ENCODE results near the gene C1orf21. TPM values are rescaled to one million over a fixed set of nuclear protein-coding genes. Genes with fewer than 3 reads are reported as not detected.

Gene C1orf21
- total RNA-seq, 1 experiment from 2014 or later = 0.15 TPM

DNA sequence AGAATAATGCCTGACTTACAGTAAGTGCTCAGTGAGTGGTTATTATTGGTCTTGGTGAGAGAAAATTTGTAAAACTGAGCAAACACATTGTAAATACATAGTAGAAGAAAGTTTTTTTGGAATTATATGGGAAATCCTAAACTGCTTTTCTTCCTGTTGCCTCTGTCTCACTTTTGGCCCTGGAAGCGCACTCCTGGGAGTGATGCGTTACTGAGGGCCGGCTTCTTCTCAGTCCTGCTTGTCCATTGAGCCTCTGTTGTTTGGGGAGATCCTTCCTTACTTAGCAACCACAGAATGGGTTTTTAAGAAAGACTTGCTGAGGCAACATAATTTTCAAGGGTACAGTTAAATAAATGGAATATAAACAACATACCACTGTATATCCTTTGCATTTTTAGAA is 201.9 kb downstream of the C1orf21 start:
- POLR2A ChIA-PET = no interaction called here
- no peaks in the 10 kb centered on the region for H3K27me3 ChIP-seq (ENCODE audit: control insufficient read depth, insufficient read depth, low read length)
- no peak overlapping the region for H3K27ac ChIP-seq (ENCODE audit: low read length)

DNA sequence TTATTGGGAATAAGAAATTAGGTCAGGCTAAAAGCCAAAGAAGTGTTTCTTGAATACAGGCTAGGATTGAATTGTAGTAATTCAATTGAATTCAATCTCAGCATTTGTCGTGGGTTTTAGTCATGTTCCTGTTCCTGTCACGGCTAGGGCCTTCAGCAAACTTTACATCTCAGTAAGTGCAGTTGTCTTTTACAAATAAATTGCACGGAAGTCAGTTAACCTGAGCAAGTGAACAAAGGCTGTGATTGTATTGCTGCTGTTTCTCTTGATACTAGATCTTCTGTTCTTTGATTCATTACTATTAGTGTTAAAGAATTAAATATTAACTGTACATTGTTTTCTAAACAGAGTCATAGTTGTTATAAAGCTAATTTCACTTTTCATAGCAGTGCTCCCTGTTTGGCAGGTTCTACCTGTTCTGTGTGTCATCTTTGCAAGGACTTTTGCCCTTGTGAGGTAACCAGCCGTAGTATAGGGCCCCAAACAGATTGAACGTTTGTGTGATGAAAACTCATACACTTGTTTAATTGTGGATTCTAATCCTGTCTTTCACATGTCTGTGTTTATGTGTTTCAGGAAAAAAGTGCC is 203.4 kb downstream of the C1orf21 start:
- no peak for TF ChIP-seq SIN3A (IDR thresholded peaks at IDR 0.05; ENCODE audit: borderline replicate concordance, insufficient read depth, low read depth, low read length)
- H3K4me3 ChIP-seq (ENCODE audit: low read depth in 2 of 2, low read length in 2 of 2) = no peak overlapping the region
- no TSS peak for BruUV-seq (replicated peaks)
- ATAC-seq (no peak), DNase-seq (ENCODE audit: low read depth, low spot score) (no peak)
- H3K9me3 ChIP-seq (ENCODE audit: control insufficient read depth, insufficient read depth, low read depth, low read length) = no peaks in the 10 kb centered on the region
- intact Hi-C loops (cut with micrococcal nuclease; ENCODE audit: unreplicated experiment) (no loop called here), in situ Hi-C loops (cut with HindIII; ENCODE audit: low pct_unique_long_range_greater_than_20kb, low sequenced_read_pairs) (no loop called here)
- ChIA-PET POLR2A (no interaction called here), CTCF (interaction anchor here (0.5 kb wide), 1 partner anchor 208 kb away, joined by 3 read pairs; no protein-coding TSS in a partner anchor)
- H3K36me3 ChIP-seq (ENCODE audit: control insufficient read depth, insufficient read depth, low read length) = no peaks in the 10 kb centered on the region
- H3K27me3 ChIP-seq (ENCODE audit: control insufficient read depth, insufficient read depth, low read length) = no peaks in the 10 kb centered on the region
- no peaks in the 10 kb centered on the region for H3K4me1 ChIP-seq (ENCODE audit: control insufficient read depth, insufficient read depth, low read length)
- no peak overlapping the region for H3K27ac ChIP-seq (ENCODE audit: low read length)

More for the DNA sequence above, 201.9 kb downstream of the C1orf21 start:
- TF ChIP-seq SIN3A (IDR thresholded peaks at IDR 0.05; ENCODE audit: borderline replicate concordance, insufficient read depth, low read depth, low read length) (no peak), TCF7L2 (IDR thresholded peaks at IDR 0.05; ENCODE audit: low read depth, low read length) (no peak), CTCF (IDR thresholded peaks at IDR 0.05) (no peak), POLR2AphosphoS5 (IDR thresholded peaks at IDR 0.05; ENCODE audit: low read depth, low read length) (no peak)
- TF ChIP-seq, protein P1, sequence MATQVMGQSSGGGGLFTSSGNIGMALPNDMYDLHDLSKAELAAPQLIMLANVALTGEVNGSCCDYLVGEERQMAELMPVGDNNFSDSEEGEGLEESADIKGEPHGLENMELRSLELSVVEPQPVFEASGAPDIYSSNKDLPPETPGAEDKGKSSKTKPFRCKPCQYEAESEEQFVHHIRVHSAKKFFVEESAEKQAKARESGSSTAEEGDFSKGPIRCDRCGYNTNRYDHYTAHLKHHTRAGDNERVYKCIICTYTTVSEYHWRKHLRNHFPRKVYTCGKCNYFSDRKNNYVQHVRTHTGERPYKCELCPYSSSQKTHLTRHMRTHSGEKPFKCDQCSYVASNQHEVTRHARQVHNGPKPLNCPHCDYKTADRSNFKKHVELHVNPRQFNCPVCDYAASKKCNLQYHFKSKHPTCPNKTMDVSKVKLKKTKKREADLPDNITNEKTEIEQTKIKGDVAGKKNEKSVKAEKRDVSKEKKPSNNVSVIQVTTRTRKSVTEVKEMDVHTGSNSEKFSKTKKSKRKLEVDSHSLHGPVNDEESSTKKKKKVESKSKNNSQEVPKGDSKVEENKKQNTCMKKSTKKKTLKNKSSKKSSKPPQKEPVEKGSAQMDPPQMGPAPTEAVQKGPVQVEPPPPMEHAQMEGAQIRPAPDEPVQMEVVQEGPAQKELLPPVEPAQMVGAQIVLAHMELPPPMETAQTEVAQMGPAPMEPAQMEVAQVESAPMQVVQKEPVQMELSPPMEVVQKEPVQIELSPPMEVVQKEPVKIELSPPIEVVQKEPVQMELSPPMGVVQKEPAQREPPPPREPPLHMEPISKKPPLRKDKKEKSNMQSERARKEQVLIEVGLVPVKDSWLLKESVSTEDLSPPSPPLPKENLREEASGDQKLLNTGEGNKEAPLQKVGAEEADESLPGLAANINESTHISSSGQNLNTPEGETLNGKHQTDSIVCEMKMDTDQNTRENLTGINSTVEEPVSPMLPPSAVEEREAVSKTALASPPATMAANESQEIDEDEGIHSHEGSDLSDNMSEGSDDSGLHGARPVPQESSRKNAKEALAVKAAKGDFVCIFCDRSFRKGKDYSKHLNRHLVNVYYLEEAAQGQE (IDR thresholded peaks at IDR 0.05; ENCODE audit: insufficient read depth in 1 of 2, low read depth in 2 of 2, low read length in 1 of 2) = no peak
- ATAC-seq (no peak), DNase-seq (ENCODE audit: low read depth, low spot score) (no peak)
- in situ Hi-C loops (cut with HindIII; ENCODE audit: low pct_unique_long_range_greater_than_20kb, low sequenced_read_pairs) (no loop called here), intact Hi-C loops (cut with micrococcal nuclease; ENCODE audit: unreplicated experiment) (no loop called here)
- CTCF ChIA-PET = no interaction called here
- H3K36me3 ChIP-seq (ENCODE audit: control insufficient read depth, insufficient read depth, low read length) = no peaks in the 10 kb centered on the region
- H3K4me3 ChIP-seq (ENCODE audit: low read depth in 2 of 2, low read length in 2 of 2) = no peak overlapping the region
- H3K9me3 ChIP-seq (ENCODE audit: control insufficient read depth, insufficient read depth, low read depth, low read length) = no peaks in the 10 kb centered on the region
- no TSS peak for BruUV-seq (replicated peaks)
- no peaks in the 10 kb centered on the region for H3K4me1 ChIP-seq (ENCODE audit: control insufficient read depth, insufficient read depth, low read length)

- no peaks in the 10 kb centered on the region for H3K4me1 ChIP-seq (ENCODE audit: control insufficient read depth, insufficient read depth, low read length)
- in situ Hi-C loops (cut with HindIII; ENCODE audit: low pct_unique_long_range_greater_than_20kb, low sequenced_read_pairs) = no loop called here
- H3K27me3 ChIP-seq (ENCODE audit: control insufficient read depth, insufficient read depth, low read length) = no peaks in the 10 kb centered on the region
- no peak overlapping the region for H3K4me3 ChIP-seq (ENCODE audit: low read depth in 2 of 2, low read length in 2 of 2)
- BruUV-seq (replicated peaks) = no TSS peak
- no peak overlapping the region for H3K27ac ChIP-seq (ENCODE audit: low read length)
- no peaks in the 10 kb centered on the region for H3K9me3 ChIP-seq (ENCODE audit: control insufficient read depth, insufficient read depth, low read depth, low read length)
- intact Hi-C loops (cut with micrococcal nuclease; ENCODE audit: unreplicated experiment) = no loop called here
- TF ChIP-seq TCF7L2 (IDR thresholded peaks at IDR 0.05; ENCODE audit: low read depth, low read length) (no peak), POLR2AphosphoS5 (IDR thresholded peaks at IDR 0.05; ENCODE audit: low read depth, low read length) (no peak), CTCF (IDR thresholded peaks at IDR 0.05) (no peak), SIN3A (IDR thresholded peaks at IDR 0.05; ENCODE audit: borderline replicate concordance, insufficient read depth, low read depth, low read length) (no peak)
- TF ChIP-seq, protein P1 (IDR thresholded peaks at IDR 0.05; ENCODE audit: insufficient read depth in 1 of 2, low read depth in 2 of 2, low read length in 1 of 2) = no peak
- ChIA-PET CTCF (no interaction called here), POLR2A (no interaction called here)
- no peaks in the 10 kb centered on the region for H3K36me3 ChIP-seq (ENCODE audit: control insufficient read depth, insufficient read depth, low read length)
- ATAC-seq (no peak), DNase-seq (ENCODE audit: low read depth, low spot score) (no peak)
Measured at GRCh38 chr1:184593597-184593996, 206.8 kb downstream of the C1orf21 start.

All from Panc1 (cell line).